HS-5 (cell line): Measurements from ENCODE around the gene AGPAT3.

Experiments used
- DNase-seq: peaks from one replicate; pipeline ENCODE4 v3.0.0-alpha.2; 2012; ENCODE audit warnings: low read depth

Gene AGPAT3

GRCh38 chr21:43938751-43939442, 73.9 kb downstream of the AGPAT3 start:
- no peak for DNase-seq

DNA sequence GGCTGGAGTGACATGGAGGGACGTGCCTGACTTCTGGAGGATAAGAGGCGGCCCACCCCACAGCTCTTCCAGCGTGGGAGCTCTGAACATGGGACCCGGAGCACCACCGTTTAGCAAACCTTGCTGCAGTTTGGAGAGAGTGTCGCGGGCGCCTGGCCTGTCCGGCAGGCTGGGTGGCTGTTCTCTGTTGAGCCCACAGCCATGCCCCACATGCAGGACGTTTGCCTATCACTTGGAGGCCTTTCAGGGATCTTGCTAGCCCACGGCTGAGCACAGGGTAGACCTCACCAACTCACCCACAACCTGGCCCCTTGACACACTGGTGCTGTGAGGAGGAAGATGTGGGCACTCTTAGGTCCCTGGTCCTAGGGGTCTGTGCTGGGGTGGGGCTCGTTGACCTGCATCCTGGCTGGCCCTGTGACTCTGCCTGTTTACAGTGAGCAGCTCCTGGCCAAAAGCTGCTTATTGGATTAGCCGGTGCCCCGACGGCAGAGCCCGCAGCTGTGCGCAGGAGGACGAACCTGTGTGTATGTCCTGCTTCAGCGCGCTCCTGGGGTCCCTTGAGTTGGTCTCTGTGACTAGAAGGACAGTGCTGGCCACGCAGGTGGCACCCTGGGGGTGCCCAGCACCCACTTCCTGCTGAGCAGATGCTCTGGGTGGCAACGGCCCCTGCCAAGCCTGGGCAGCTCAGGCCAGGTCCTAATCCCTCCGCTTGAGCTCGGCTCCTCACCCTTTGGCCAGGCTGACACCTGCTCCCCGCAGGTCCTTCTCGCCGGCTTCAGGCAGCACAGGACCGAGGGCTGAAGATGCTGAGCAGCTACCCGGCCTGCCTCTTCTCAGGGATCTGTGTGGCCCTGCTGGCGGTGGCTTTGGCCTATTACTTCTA, 74.7 kb downstream of the AGPAT3 start:
- no peak for DNase-seq

DNA sequence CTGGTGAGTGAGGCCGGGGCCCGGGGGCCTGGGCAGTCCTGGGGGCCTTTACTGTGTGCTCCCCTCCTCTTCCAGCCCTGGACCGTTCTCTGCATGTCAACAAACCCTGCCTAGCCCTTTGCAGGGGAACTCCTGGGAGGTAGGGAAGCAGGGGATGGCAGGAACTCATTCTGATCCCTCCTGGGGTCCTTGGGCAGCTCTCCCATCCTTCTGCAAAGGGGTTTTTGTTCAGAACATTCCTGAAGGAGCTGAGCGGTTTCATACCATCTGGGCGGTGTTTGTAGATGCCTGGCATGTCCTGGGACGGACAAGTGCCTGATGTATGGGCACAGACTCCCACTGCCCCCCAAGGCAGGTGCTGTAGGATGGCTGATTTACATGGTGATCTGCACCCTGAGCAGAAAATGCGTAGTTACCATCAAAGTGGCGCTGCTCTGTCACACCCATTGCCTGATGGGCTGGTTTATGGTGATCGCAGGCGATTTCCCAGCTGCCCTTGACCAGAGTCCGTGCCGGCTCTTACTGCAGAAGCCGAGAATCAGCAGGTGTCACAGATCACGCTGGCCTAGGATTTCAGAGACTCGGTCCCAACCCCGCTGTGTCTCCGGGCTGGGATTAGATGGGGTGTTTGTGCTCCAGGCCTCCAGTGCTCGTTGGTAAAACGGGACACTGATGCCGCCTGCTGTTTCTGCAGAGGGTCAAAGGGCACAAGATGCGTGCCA, 75.5 kb downstream of the AGPAT3 start:
- DNase-seq: no peak

GRCh38 chr21:43942201-43942600, 77.2 kb downstream of the AGPAT3 start:
- DNase-seq: no peak

GRCh38 chr21:43942621-43943020, 77.6 kb downstream of the AGPAT3 start:
- no peak for DNase-seq

DNA sequence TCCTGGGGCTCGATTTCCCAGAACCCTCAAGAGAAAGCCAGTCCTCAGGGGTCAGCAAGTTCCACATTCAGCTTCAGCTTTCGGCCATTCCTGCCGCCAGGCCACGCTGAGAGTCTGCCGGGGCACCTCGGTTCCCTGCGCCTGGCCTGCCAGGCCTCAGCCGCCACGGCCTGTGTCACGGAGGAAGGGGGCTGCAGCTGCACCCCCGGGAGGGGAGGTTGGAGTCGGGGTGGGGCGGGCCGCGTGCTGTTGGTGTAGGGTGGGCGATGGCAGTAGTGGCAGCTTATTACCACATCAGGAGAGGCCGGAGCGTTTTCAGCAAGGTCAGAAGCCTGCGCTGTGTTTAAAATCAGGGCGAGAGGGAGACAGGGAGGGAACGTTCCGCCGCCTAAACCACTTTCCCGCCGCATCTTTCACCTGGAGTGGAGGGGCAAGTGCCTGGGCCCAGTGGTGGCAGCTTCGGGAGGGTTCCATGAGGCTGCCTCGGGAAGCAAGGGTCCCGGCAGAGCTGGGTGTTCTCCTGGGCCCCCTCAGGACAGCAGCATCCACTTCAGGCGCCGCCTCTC, 78.6 kb downstream of the AGPAT3 start:
- DNase-seq: no peak

DNA sequence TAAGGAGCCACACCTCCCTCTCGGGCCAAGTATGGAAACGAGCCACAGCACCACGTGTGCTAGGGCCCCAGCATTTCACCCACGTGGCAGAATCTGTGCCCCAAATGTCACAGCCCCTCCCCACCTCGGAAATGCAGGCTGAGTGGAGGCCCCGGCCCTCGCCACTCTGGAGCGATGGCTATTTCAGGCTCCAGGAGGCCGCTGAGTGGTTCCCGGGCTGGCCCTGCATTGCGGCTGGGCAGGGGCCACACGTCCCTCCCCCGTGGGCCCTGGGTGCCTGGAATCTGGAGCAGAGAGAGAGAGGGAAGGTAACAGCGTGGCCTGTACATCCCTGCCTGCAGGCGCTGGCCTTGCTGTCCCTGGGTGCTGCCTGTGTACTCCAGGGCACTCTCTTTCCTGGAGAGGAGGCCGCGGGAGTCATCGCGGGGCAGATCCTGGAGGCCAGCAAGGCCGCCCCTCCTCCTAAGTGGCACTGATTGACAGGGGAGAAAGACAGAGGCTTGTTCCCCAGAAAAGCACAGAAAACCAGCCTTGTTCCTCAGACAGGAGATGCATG, 79.1 kb downstream of the AGPAT3 start:
- DNase-seq: no peak

GRCh38 chr21:43944757-43945156, 79.7 kb downstream of the AGPAT3 start:
- DNase-seq: no peak

DNA sequence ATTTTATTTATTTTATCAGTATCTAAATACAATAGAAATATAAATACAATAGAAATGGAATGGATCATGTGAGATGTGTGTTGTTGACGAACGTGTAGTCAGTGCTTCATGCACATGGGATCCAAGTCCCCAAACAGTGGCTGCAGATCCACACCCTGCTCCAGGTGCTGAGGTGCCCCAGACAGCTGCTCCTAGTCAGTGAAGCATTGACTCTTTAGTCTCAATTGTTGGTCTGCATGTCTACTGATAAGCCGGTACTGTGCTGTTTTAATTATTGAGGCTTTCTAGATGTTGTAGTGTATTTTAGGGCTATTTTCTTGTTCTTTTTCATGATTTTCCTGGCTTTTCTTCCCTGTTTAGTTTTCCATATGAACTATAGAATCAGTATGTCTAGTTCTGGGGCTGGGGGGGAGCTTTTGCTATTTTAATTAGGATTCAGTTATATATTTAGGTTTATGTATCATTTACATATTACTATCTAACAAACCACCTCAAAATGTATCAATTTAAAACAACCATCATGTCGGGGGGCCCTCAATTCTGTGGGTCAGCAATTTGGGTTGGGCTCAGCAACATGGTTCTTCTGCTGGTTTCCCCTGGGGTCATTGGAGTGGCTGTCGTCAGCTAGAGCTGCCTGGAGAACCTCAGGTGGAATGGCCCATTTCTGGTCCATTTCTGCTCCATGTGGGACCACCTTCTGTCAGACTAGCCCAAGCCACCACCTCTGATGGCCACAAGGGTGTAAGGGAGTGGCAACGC, 83.9 kb downstream of the AGPAT3 start:
- DNase-seq: no peak

DNA sequence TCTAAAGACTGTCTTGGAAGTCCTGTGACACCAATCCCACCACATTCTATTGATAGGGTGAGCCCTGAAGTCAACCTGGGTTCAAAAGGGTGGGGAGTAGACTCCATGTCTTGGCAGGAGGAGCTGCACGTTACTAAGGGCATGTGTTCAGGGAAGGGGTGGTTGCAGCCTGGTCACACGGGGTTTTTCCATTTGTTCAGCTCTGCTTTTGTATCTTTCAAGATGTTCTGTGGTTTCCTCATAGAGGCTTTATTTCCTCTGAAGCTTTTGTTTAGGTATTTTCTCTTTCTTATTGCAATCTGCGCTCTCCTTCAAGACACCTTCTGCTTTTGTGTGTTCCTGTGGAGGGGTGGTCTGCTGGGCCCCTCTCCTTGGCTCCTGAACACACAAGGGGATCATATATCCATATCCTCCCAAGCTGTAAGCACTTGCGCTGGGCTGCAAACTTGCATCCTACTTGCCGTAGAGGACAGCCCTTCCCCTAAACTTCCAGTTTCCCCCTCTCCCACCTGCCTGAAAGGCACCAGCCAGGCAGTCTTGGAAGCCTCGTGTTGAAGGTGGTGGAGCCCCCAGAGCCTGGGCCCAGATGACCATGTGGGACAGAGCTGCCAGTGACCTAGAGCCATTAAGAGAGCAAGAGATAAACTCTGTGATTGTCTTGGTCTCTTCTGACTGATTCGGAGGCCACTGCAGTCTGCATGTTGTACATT, 84.6 kb downstream of the AGPAT3 start:
- no peak for DNase-seq

GRCh38 chr21:43950481-43950880, 85.5 kb downstream of the AGPAT3 start:
- no peak for DNase-seq

DNA sequence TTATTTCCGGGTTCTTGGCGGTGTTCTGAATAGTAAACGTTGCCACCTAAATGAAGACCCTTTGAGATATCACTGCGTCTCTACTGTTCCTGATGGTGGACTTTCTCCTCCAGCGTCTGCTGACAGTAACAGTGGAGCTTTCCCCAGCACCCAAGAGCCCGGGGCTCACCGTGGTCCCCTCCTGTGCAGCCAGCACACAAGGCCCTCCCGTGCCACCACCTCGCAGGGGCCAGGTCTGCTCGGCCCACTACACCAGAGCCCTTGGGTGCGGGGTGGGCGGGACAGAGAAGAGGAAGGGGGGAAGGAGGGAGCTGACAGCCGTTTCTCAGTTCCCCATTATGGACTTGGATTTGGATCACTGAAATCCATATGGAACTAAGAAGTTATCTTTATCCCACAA, 85.9 kb downstream of the AGPAT3 start:
- no peak for DNase-seq

GRCh38 chr21:43951911-43952703, 87.1 kb downstream of the AGPAT3 start:
- DNase-seq: no peak

DNA sequence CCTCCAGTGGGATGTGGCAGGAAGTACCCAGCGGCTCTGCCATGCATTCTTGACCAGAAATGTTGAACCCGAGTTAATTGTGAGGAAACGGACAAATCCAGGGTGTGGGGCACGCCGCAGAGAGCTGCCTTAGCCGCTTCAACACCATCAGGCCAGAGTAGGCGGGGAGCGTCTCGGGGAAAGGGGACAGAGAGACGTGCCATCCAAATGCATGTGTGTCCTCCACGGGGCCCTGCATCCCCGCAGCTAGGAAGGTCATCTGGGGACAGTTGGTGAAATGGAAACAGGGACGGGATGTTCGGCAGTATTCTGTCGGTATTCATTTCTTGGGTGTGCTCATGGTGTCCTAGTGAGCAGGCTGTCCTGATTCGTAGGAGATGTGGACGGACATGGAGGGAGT, 88.0 kb downstream of the AGPAT3 start:
- DNase-seq: no peak

- DNase-seq: no peak
These were observed 89.0 kb downstream of the AGPAT3 start for GRCh38 chr21:43954042-43954441.

DNA sequence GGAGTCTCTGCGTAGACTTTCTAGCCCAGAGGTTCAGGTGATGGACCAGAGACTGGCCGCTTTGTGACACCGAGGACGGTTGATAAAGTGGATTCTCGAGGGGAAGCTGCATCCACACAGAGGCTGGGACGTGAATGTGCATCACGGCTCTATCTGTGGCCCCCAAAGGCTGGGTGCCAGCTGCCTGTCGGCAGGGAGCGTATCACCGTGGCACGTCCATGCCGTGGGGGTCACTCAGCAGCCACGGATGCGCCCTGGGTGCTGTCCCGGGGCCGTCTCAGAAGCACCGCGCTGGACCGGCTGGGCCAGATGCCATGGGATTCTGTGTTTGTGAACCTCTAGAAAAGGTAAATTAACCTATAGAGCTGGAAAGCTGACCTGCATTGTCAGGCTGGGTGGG, 89.9 kb downstream of the AGPAT3 start:
- DNase-seq: no peak

GRCh38 chr21:43956019-43956669, 91.1 kb downstream of the AGPAT3 start:
- no peak for DNase-seq

DNA sequence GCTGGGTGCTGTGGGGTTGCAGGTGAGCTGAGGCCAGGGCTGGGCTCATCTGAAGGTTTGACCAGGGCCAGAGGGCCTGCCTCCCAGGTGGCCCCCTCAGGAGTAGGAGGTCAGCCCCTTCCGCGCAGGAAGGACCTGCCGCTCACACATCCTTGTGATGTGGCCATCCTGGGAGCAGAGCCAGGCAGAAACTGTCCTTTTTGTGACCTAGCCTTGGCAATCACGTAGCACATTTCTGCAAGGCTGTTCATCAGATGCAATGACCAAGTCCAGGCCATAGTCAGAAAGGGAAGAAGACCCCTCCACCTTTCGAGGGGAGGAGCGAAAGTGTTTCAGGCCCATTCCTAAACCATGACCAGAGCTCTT, 91.6 kb downstream of the AGPAT3 start:
- DNase-seq: no peak

- no peak for DNase-seq
These were observed 92.1 kb downstream of the AGPAT3 start for GRCh38 chr21:43957128-43957571.
